NCI-H774 (cell line): Measurements from ENCODE around the gene WFIKKN2.

Source experiments
- DNase-seq: peaks from one replicate; lab custom pipeline; 2025; lab: John Stamatoyannopoulos, UW

Gene WFIKKN2

GRCh38 chr17:50834429-50835300 is 721 bp upstream of the WFIKKN2 start:
- no peak for DNase-seq

- no peak for DNase-seq
These were observed 1.4 kb downstream of the WFIKKN2 start for GRCh38 chr17:50836826-50837225.

GRCh38 chr17:50837286-50837979 is 2.0 kb downstream of the WFIKKN2 start:
- DNase-seq: no peak

GRCh38 chr17:50837980-50838954 is 2.9 kb downstream of the WFIKKN2 start:
- no peak for DNase-seq

GRCh38 chr17:50839591-50840310 is 4.4 kb downstream of the WFIKKN2 start:
- DNase-seq: no peak

- no peak for DNase-seq
These were observed 5.0 kb downstream of the WFIKKN2 start for GRCh38 chr17:50840311-50840851.

- no peak for DNase-seq
These were observed 6.0 kb downstream of the WFIKKN2 start for GRCh38 chr17:50841277-50841948.

- peak; percentile 49 for DNase-seq
These were observed 6.6 kb downstream of the WFIKKN2 start for GRCh38 chr17:50841949-50842354.

- no peak for DNase-seq
These were observed 7.2 kb downstream of the WFIKKN2 start for GRCh38 chr17:50842506-50843149.

- no peak for DNase-seq
These were observed 7.9 kb downstream of the WFIKKN2 start for GRCh38 chr17:50843150-50843905.

- no peak for DNase-seq
These were observed 8.8 kb downstream of the WFIKKN2 start for GRCh38 chr17:50844117-50844700.

- DNase-seq: no peak
These were observed 10.1 kb downstream of the WFIKKN2 start for GRCh38 chr17:50845240-50846147.

GRCh38 chr17:50847566-50847965 is 12.2 kb downstream of the WFIKKN2 start:
- DNase-seq: no peak

GRCh38 chr17:50848039-50848438 is 12.7 kb downstream of the WFIKKN2 start:
- no peak for DNase-seq

- DNase-seq: no peak
These were observed 13.3 kb downstream of the WFIKKN2 start for GRCh38 chr17:50848711-50849110.

GRCh38 chr17:50850640-50851039 is 15.3 kb downstream of the WFIKKN2 start:
- DNase-seq: no peak

- DNase-seq: no peak
These were observed 17.7 kb downstream of the WFIKKN2 start for GRCh38 chr17:50853015-50853615.
